ENCODE results near the gene RELN.

RELN gene

GRCh38 chr7:103656221-103656620 lies 333.2 kb downstream of the RELN start:
- H4K8ac ChIP-seq (ENCODE audit: low read depth, low read length): no peak overlapping the region

GRCh38 chr7:103651593-103652377 lies 337.7 kb downstream of the RELN start:
- no CpG with 5 or more reads among the region's 3 CpGs for WGBS (ENCODE audit: extremely low coverage, insufficient coverage, insufficient read length)
- H2AK5ac ChIP-seq (ENCODE audit: low read length): no peak overlapping the region

More at GRCh38 chr7:103656221-103656620, 333.2 kb downstream of the RELN start:
- Histone ChIP-seq H2BK120ac (ENCODE audit: insufficient read depth, low read length, poor library complexity) (no peak overlapping the region), H3K4me3 (ENCODE audit: low read depth, low read length) (no peak overlapping the region), H3K79me2 (ENCODE audit: control insufficient read depth, insufficient read depth, low read length, poor library complexity) (no peaks in the 10 kb centered on the region), H3K27me3 (ENCODE audit: insufficient read depth, low read length) (no peaks in the 10 kb centered on the region), H4K91ac (ENCODE audit: low read depth, low read length) (no peak overlapping the region), H3K18ac (ENCODE audit: low read length) (no peak overlapping the region), H3K14ac (ENCODE audit: low read length) (no peak overlapping the region), H3K36me3 (ENCODE audit: control insufficient read depth in 1 of 2, insufficient read depth in 2 of 2, low read length in 2 of 2) (peaks cover 0 to 1% of the 10 kb centered on the region in 2 experiments), H2BK5ac (ENCODE audit: low read depth, low read length, poor library complexity) (no peak overlapping the region), H3K4ac (ENCODE audit: low read depth, low read length) (no peak overlapping the region), H2AFZ (ENCODE audit: insufficient read depth, low read length, poor library complexity) (no peak overlapping the region), H3K9ac (ENCODE audit: low read length) (no peak overlapping the region), H2BK12ac (ENCODE audit: low read length) (no peak overlapping the region), H3K79me1 (ENCODE audit: low read length) (no peaks in the 10 kb centered on the region), H3K4me1 (ENCODE audit: control insufficient read depth in 1 of 2, insufficient read depth in 2 of 2, low read length in 2 of 2) (peaks cover 0 to 4% of the 10 kb centered on the region in 2 experiments), H3K9me3 (ENCODE audit: insufficient read depth, low read depth, low read length) (no peaks in the 10 kb centered on the region), H2AK5ac (ENCODE audit: low read length) (no peak overlapping the region), H3K27ac (ENCODE audit: low read depth, low read length) (no peak overlapping the region), H3K23ac (ENCODE audit: low read length) (no peak overlapping the region), H3K4me2 (ENCODE audit: low read length) (no peak overlapping the region), H4K12ac (ENCODE audit: low read depth, low read length) (no peak overlapping the region)
- DNase-seq: no peak

GRCh38 chr7:103649052-103649451 lies 340.4 kb downstream of the RELN start:
- H4K91ac ChIP-seq (ENCODE audit: low read depth, low read length): no peak overlapping the region
- WGBS (ENCODE audit: extremely low coverage, insufficient coverage, insufficient read length): no CpG with 5 or more reads among the region's 2 CpGs

More at GRCh38 chr7:103651593-103652377, 337.7 kb downstream of the RELN start:
- DNase-seq: no peak
- Histone ChIP-seq H2BK12ac (ENCODE audit: low read length) (no peak overlapping the region), H3K4me3 (ENCODE audit: low read depth, low read length) (no peak overlapping the region), H2BK5ac (ENCODE audit: low read depth, low read length, poor library complexity) (no peak overlapping the region), H3K4ac (ENCODE audit: low read depth, low read length) (no peak overlapping the region), H3K18ac (ENCODE audit: low read length) (no peak overlapping the region), H3K9ac (ENCODE audit: low read length) (no peak overlapping the region), H2AFZ (ENCODE audit: insufficient read depth, low read length, poor library complexity) (no peak overlapping the region), H3K79me2 (ENCODE audit: control insufficient read depth, insufficient read depth, low read length, poor library complexity) (no peaks in the 10 kb centered on the region), H3K4me2 (ENCODE audit: low read length) (no peak overlapping the region), H3K23ac (ENCODE audit: low read length) (no peak overlapping the region), H3K79me1 (ENCODE audit: low read length) (no peaks in the 10 kb centered on the region), H2BK120ac (ENCODE audit: insufficient read depth, low read length, poor library complexity) (no peak overlapping the region), H4K8ac (ENCODE audit: low read depth, low read length) (no peak overlapping the region), H3K27ac (ENCODE audit: low read depth, low read length) (no peak overlapping the region), H4K91ac (ENCODE audit: low read depth, low read length) (no peak overlapping the region), H3K14ac (ENCODE audit: low read length) (no peak overlapping the region), H3K27me3 (ENCODE audit: insufficient read depth, low read length) (no peaks in the 10 kb centered on the region), H4K12ac (ENCODE audit: low read depth, low read length) (no peak overlapping the region), H3K9me3 (ENCODE audit: insufficient read depth, low read depth, low read length) (no peaks in the 10 kb centered on the region), H3K36me3 (ENCODE audit: control insufficient read depth in 1 of 2, insufficient read depth in 2 of 2, low read length in 2 of 2) (peaks cover 0 to 1% of the 10 kb centered on the region in 2 experiments), H3K4me1 (ENCODE audit: control insufficient read depth in 1 of 2, insufficient read depth in 2 of 2, low read length in 2 of 2) (no peaks in the 10 kb centered on the region)

GRCh38 chr7:103648135-103648534 lies 341.3 kb downstream of the RELN start:
- no peaks in the 10 kb centered on the region for H3K4me1 ChIP-seq (ENCODE audit: control insufficient read depth in 1 of 2, insufficient read depth in 2 of 2, low read length in 2 of 2)
- no peak overlapping the region for H3K9ac ChIP-seq (ENCODE audit: low read length)
- no peak overlapping the region for H3K27ac ChIP-seq (ENCODE audit: low read depth, low read length)
- no peak overlapping the region for H3K4ac ChIP-seq (ENCODE audit: low read depth, low read length)
- no peaks in the 10 kb centered on the region for H3K79me2 ChIP-seq (ENCODE audit: control insufficient read depth, insufficient read depth, low read length, poor library complexity)
- H3K23ac ChIP-seq (ENCODE audit: low read length): no peak overlapping the region
- no peak overlapping the region for H2BK12ac ChIP-seq (ENCODE audit: low read length)
- H3K4me2 ChIP-seq (ENCODE audit: low read length): no peak overlapping the region
- H3K18ac ChIP-seq (ENCODE audit: low read length): no peak overlapping the region
- no peaks in the 10 kb centered on the region for H3K79me1 ChIP-seq (ENCODE audit: low read length)
- H2AK5ac ChIP-seq (ENCODE audit: low read length): no peak overlapping the region
- no peak overlapping the region for H2AFZ ChIP-seq (ENCODE audit: insufficient read depth, low read length, poor library complexity)
- no CpG with 5 or more reads among the region's 1 CpG for WGBS (ENCODE audit: extremely low coverage, insufficient coverage, insufficient read length)
- no peak overlapping the region for H3K14ac ChIP-seq (ENCODE audit: low read length)
- no peak overlapping the region for H4K8ac ChIP-seq (ENCODE audit: low read depth, low read length)
- H2BK5ac ChIP-seq (ENCODE audit: low read depth, low read length, poor library complexity): no peak overlapping the region
- H3K9me3 ChIP-seq (ENCODE audit: insufficient read depth, low read depth, low read length): no peaks in the 10 kb centered on the region
- H3K27me3 ChIP-seq (ENCODE audit: insufficient read depth, low read length): no peaks in the 10 kb centered on the region
- no peak overlapping the region for H3K4me3 ChIP-seq (ENCODE audit: low read depth, low read length)
- H4K91ac ChIP-seq (ENCODE audit: low read depth, low read length): no peak overlapping the region
- no peak for DNase-seq
- no peak overlapping the region for H2BK120ac ChIP-seq (ENCODE audit: insufficient read depth, low read length, poor library complexity)
- H3K36me3 ChIP-seq (ENCODE audit: control insufficient read depth in 1 of 2, insufficient read depth in 2 of 2, low read length in 2 of 2): no peaks in the 10 kb centered on the region
- no peak overlapping the region for H4K12ac ChIP-seq (ENCODE audit: low read depth, low read length)

More at GRCh38 chr7:103649052-103649451, 340.4 kb downstream of the RELN start:
- no peak overlapping the region for H3K9ac ChIP-seq (ENCODE audit: low read length)
- H3K4ac ChIP-seq (ENCODE audit: low read depth, low read length): no peak overlapping the region
- H2BK120ac ChIP-seq (ENCODE audit: insufficient read depth, low read length, poor library complexity): no peak overlapping the region
- DNase-seq: no peak
- H3K23ac ChIP-seq (ENCODE audit: low read length): no peak overlapping the region
- H3K79me2 ChIP-seq (ENCODE audit: control insufficient read depth, insufficient read depth, low read length, poor library complexity): no peaks in the 10 kb centered on the region
- H4K12ac ChIP-seq (ENCODE audit: low read depth, low read length): no peak overlapping the region
- H3K9me3 ChIP-seq (ENCODE audit: insufficient read depth, low read depth, low read length): no peaks in the 10 kb centered on the region
- H3K79me1 ChIP-seq (ENCODE audit: low read length): no peaks in the 10 kb centered on the region
- H3K4me1 ChIP-seq (ENCODE audit: control insufficient read depth in 1 of 2, insufficient read depth in 2 of 2, low read length in 2 of 2): no peaks in the 10 kb centered on the region
- no peak overlapping the region for H2BK12ac ChIP-seq (ENCODE audit: low read length)
- no peak overlapping the region for H2BK5ac ChIP-seq (ENCODE audit: low read depth, low read length, poor library complexity)
- H3K27me3 ChIP-seq (ENCODE audit: insufficient read depth, low read length): no peaks in the 10 kb centered on the region
- H3K18ac ChIP-seq (ENCODE audit: low read length): no peak overlapping the region
- no peak overlapping the region for H3K27ac ChIP-seq (ENCODE audit: low read depth, low read length)
- no peak overlapping the region for H3K4me2 ChIP-seq (ENCODE audit: low read length)
- no peak overlapping the region for H3K4me3 ChIP-seq (ENCODE audit: low read depth, low read length)
- H3K14ac ChIP-seq (ENCODE audit: low read length): no peak overlapping the region
- H3K36me3 ChIP-seq (ENCODE audit: control insufficient read depth in 1 of 2, insufficient read depth in 2 of 2, low read length in 2 of 2): no peaks in the 10 kb centered on the region
- no peak overlapping the region for H2AK5ac ChIP-seq (ENCODE audit: low read length)
- no peak overlapping the region for H4K8ac ChIP-seq (ENCODE audit: low read depth, low read length)
- H2AFZ ChIP-seq (ENCODE audit: insufficient read depth, low read length, poor library complexity): no peak overlapping the region
